SK-N-SH (cell line): ENCODE data around the gene SPRED2. TPM values are rescaled to one million over a fixed set of nuclear protein-coding genes. Genes with fewer than 3 reads are reported as not detected.

ENCODE experiments used
- CTCF ChIA-PET: fragments of 300-600, 350-600 bp; formaldehyde crosslinking; extraction: SDS; loops from one replicate; lab custom pipeline; 2021; lab: Yijun Ruan, JAX
- POLR2A ChIA-PET: fragments of 350-600 bp; sonication (Branson Sonifier 250); formaldehyde crosslinking; extraction: SDS; loops from one replicate; lab custom pipeline; 2020; ENCODE audit warnings: antibody characterized with exemption, inconsistent platforms; lab: Yijun Ruan, JAX
- DNase-seq: peaks from one replicate; pipeline ENCODE4 v3.0.0; 2012
- H2AFZ ChIP-seq: fragments of 200-600 bp; sonication (generic); 2 replicates; pipeline ENCODE4 v1.8.1; 2016; ENCODE audit warnings: antibody characterized with exemption, mild to moderate bottlenecking, low read depth
- H3F3A ChIP-seq: fragments of 200-600 bp; sonication (generic); replicated peaks from 2 replicates; pipeline ENCODE3; 2016; ENCODE audit warnings: antibody characterized with exemption, mild to moderate bottlenecking; ENCODE audit not compliant: insufficient read depth
- H3K27ac ChIP-seq, 2 experiments: fragments of 200-500 bp in 1 of 2; fragments of 200-600 bp in 1 of 2; sonication (Bioruptor generic) in 1 of 2; sonication (generic), shearing (Covaris generic) in 1 of 2; 2 replicates each; pipeline versions ENCODE4 v1.5.1 to v1.6.1; 2014 to 2016; ENCODE audit warnings: low read depth in 2 of 2, inconsistent platforms in 1 of 2, low read length in 1 of 2, mild to moderate bottlenecking in 1 of 2, mixed read lengths in 1 of 2
- H3K27me3 ChIP-seq: fragments of 200-600 bp; sonication (generic), shearing (Covaris generic); 2 replicates; pipeline ENCODE4 v1.6.1; 2016; ENCODE audit warnings: mixed run types; ENCODE audit not compliant: insufficient read depth
- H3K36me3 ChIP-seq, 2 experiments: fragments of 200-500 bp in 1 of 2; fragments of 200-600 bp in 1 of 2; sonication (Bioruptor generic) in 1 of 2; sonication (generic) in 1 of 2; replicated peaks in 1 of 2; 2 replicates each; pipeline versions ENCODE3 to v1.5.1; 2014 to 2016; ENCODE audit warnings: low read length in 1 of 2, mild to moderate bottlenecking in 1 of 2; ENCODE audit not compliant: insufficient read depth in 2 of 2, control insufficient read depth in 1 of 2
- H3K4me1 ChIP-seq, 2 experiments: fragments of 200-500 bp in 1 of 2; fragments of 200-600 bp in 1 of 2; sonication (Bioruptor generic) in 1 of 2; sonication (generic), shearing (Covaris generic) in 1 of 2; 2 replicates each; pipeline versions ENCODE4 v1.5.1 to v1.6.1; 2014 to 2016; ENCODE audit warnings: low read depth in 1 of 2, low read length in 1 of 2, mixed run types in 1 of 2; ENCODE audit not compliant: insufficient read depth in 2 of 2, control insufficient read depth in 1 of 2
- H3K4me2 ChIP-seq: fragments of 200-600 bp; sonication (generic), shearing (Covaris generic); 2 replicates; pipeline ENCODE4 v1.6.1; 2017; ENCODE audit warnings: mixed run types
- H3K4me3 ChIP-seq, 2 experiments: fragments of 200-500 bp in 1 of 2; fragments of 200-600 bp in 1 of 2; sonication (Bioruptor generic) in 1 of 2; sonication (generic), shearing (Covaris generic) in 1 of 2; 2 replicates each; pipeline versions ENCODE4 v1.5.1 to v1.8.1; 2014 to 2016; ENCODE audit warnings: low read depth in 2 of 2, inconsistent platforms in 1 of 2, low read length in 1 of 2, mild to moderate bottlenecking in 1 of 2, mixed read lengths in 1 of 2, moderate library complexity in 1 of 2
- H3K79me2 ChIP-seq: fragments of 200-600 bp; sonication (generic); 2 replicates; pipeline ENCODE4 v1.8.1; 2017; ENCODE audit warnings: mild to moderate bottlenecking; ENCODE audit not compliant: insufficient read depth
- H3K9ac ChIP-seq: fragments of 200-600 bp; sonication (generic); 2 replicates; pipeline ENCODE4 v1.6.1; 2017; ENCODE audit warnings: mixed run types
- H3K9me2 ChIP-seq: fragments of 200-600 bp; sonication (generic); 2 replicates; pipeline ENCODE4 v1.6.1; 2017; ENCODE audit warnings: mixed run types
- H3K9me3 ChIP-seq: fragments of 200-600 bp; sonication (generic); 2 replicates; pipeline ENCODE4 v1.6.1; 2017; ENCODE audit warnings: mixed run types, mild to moderate bottlenecking, moderate library complexity
- H4K20me1 ChIP-seq: fragments of 200-600 bp; sonication (generic); 2 replicates; pipeline ENCODE4 v1.6.1; 2017; ENCODE audit warnings: mild to moderate bottlenecking, mixed run types; ENCODE audit not compliant: insufficient read depth
- CHD2 ChIP-seq: fragments of 150-350 bp; IDR thresholded peaks from 2 replicates; pipeline ENCODE4 v1.6.1; 2018; ENCODE audit warnings: low read length; ENCODE audit not compliant: partially characterized antibody
- ELF1 ChIP-seq: IDR thresholded peaks from 2 replicates; pipeline ENCODE4 v1.4.0; 2012
- FOXJ3 ChIP-seq: sonication (generic); formaldehyde crosslinking; IDR thresholded peaks from 2 replicates; pipeline ENCODE4 v1.5.1; 2020; ENCODE audit warnings: mild to moderate bottlenecking, missing genetic modification reagents
- FOXM1 ChIP-seq: IDR thresholded peaks from 2 replicates; pipeline ENCODE4 v1.4.0; 2012; ENCODE audit warnings: low read depth, mild to moderate bottlenecking
- GABPA ChIP-seq: IDR thresholded peaks from 2 replicates; pipeline ENCODE4 v1.4.0; 2012; ENCODE audit warnings: low read depth, mild to moderate bottlenecking
- GATA2 ChIP-seq: sonication (generic); formaldehyde crosslinking; IDR thresholded peaks from 2 replicates; pipeline ENCODE4 v1.5.0; 2020; ENCODE audit warnings: mild to moderate bottlenecking, missing genetic modification reagents
- JUND ChIP-seq: IDR thresholded peaks from 2 replicates; pipeline ENCODE4 v1.4.0; 2012
- MEF2A ChIP-seq: IDR thresholded peaks from 2 replicates; pipeline ENCODE4 v1.4.0; 2012; ENCODE audit warnings: low read depth, borderline replicate concordance
- MXI1 ChIP-seq: IDR thresholded peaks from 2 replicates; pipeline ENCODE4 v1.6.1; 2012; ENCODE audit warnings: mild to moderate bottlenecking, low read depth, low read length, improper control_type of control experiment
- NFIC ChIP-seq: IDR thresholded peaks from 2 replicates; pipeline ENCODE4 v1.4.0; 2012; ENCODE audit warnings: borderline replicate concordance
- NRF1 ChIP-seq: IDR thresholded peaks from 2 replicates; pipeline ENCODE4 v1.6.1; 2012; ENCODE audit warnings: low read depth, mild to moderate bottlenecking, low read length
- RAD21 ChIP-seq: IDR thresholded peaks from 2 replicates; pipeline ENCODE4 v1.6.1; 2012; ENCODE audit warnings: mild to moderate bottlenecking, low read length
- RFX5 ChIP-seq: IDR thresholded peaks from 2 replicates; pipeline ENCODE4 v1.6.1; 2012; ENCODE audit warnings: mild to moderate bottlenecking, improper control_type of control experiment, low read length
- RXRA ChIP-seq: IDR thresholded peaks from 2 replicates; pipeline ENCODE4 v1.4.0; 2012; ENCODE audit warnings: low read depth, mild to moderate bottlenecking, borderline replicate concordance
- SIN3A ChIP-seq: IDR thresholded peaks from 2 replicates; pipeline ENCODE4 v1.6.1; 2012; ENCODE audit warnings: low read depth, mild to moderate bottlenecking, low read length, moderate library complexity, borderline replicate concordance
- TCF12 ChIP-seq: IDR thresholded peaks from 2 replicates; pipeline ENCODE4 v1.4.0; 2012
- WGBS: methylation state at CpG from one replicate; pipeline ENCODE4 v1.1.6; 2017; ENCODE audit warnings: low lambda C conversion rate; 5-methylcytosine and 5-hydroxymethylcytosine counted together
- polyA plus RNA-seq, 3 experiments: library from polyadenylated mRNA; depleted of rRNA; stranded (reverse); fragments of >200 nt; gene quantifications; 2 replicates each; pipeline ENCODE4 v1.2.3, GENCODE V29; 2012
- TF ChIP-seq, protein P1 (sequence below): IDR thresholded peaks from 2 replicates; pipeline ENCODE4 v1.4.0; 2012; ENCODE audit warnings: low read depth
- TF ChIP-seq, protein P2 (sequence below): fragments of 150-350 bp; IDR thresholded peaks from 2 replicates; pipeline ENCODE4 v1.6.1; 2017; ENCODE audit warnings: antibody characterized with exemption, low read length, low read depth, borderline replicate concordance
- TF ChIP-seq, protein P3 (sequence below): IDR thresholded peaks from 2 replicates; pipeline ENCODE4 v1.6.1; 2012; ENCODE audit warnings: mild to moderate bottlenecking, low read depth, low read length, moderate library complexity
- TF ChIP-seq, protein P4 (sequence below): IDR thresholded peaks from 2 replicates; pipeline ENCODE4; 2012
- TF ChIP-seq, protein P5 (sequence below): fragments of 150-350 bp; IDR thresholded peaks from 2 replicates; pipeline ENCODE4 v1.6.1; 2016; ENCODE audit warnings: mild to moderate bottlenecking, low read depth, low read length

SPRED2 gene
- polyA plus RNA-seq, 1 of the 3 experiments (the other 2 are of a cell fraction): 21.9 TPM

DNA sequence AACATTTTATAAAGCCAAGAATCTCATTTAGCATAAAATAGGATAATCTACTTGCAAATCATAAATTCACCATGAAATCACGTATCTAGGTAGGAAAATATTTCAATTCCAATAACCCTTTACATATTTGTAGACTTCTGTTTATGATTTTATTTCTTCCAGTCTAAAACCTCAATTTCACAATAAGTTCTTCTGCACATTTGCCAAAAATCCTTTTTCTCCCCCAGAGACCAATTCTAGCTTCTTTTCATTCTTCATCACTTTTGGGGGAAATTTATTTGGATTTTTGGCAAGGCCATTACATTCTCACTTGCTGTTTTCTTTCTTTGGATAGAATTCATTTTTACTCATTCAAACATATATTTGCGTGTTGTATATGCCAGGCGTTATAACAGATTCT lies 86.8 kb downstream of the SPRED2 start:
- Histone ChIP-seq H3K9me2 (no peaks in the 10 kb centered on the region), H3K4me2 (no peak overlapping the region), H4K20me1 (peaks cover 58% of the 10 kb centered on the region), H3K9ac (no peak overlapping the region), H3K79me2 (peaks cover 55% of the 10 kb centered on the region), H2AFZ (no peak overlapping the region), H3K4me1 (peaks cover 14 to 20% of the 10 kb centered on the region in 2 experiments), H3F3A (peaks cover 7% of the 10 kb centered on the region), H3K4me3 (no peak overlapping the region), H3K36me3 (peaks cover 8 to 15% of the 10 kb centered on the region in 2 experiments), H3K27me3 (no peaks in the 10 kb centered on the region), H3K27ac (no peak overlapping the region), H3K9me3 (no peaks in the 10 kb centered on the region)
- ChIA-PET CTCF (no interaction called here), POLR2A (no interaction called here)
- no peak for DNase-seq
- TF ChIP-seq, protein P1, sequence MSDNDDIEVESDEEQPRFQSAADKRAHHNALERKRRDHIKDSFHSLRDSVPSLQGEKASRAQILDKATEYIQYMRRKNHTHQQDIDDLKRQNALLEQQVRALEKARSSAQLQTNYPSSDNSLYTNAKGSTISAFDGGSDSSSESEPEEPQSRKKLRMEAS: no peak
- TF ChIP-seq, protein P2, sequence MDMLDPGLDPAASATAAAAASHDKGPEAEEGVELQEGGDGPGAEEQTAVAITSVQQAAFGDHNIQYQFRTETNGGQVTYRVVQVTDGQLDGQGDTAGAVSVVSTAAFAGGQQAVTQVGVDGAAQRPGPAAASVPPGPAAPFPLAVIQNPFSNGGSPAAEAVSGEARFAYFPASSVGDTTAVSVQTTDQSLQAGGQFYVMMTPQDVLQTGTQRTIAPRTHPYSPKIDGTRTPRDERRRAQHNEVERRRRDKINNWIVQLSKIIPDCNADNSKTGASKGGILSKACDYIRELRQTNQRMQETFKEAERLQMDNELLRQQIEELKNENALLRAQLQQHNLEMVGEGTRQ: no peak
- TF ChIP-seq RFX5 (no peak), ELF1 (no peak), MXI1 (no peak), TCF12 (no peak), RXRA (no peak), JUND (no peak), CHD2 (no peak), NRF1 (no peak)
- WGBS: 94% methylated on average over 3 of the region's 3 CpGs

DNA sequence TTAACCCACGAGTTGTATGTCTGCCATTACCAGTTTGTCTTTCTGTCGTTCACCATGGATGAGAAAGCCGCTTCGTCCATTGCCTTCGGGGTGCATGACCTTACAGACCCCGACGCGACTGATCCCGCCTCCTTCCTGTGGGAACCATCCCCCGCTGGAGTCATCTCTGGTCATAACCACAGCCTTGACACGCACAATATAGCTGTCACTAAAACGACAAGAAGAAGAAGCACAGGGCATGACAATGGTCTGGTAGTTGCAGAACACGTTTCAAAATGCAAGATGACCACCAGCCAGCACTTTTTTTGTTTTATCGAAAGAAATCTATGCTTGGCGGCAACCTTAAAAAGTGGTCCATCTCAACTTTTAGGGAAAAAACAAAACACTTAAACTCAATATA lies 87.7 kb downstream of the SPRED2 start:
- no peak for DNase-seq
- Histone ChIP-seq H3K9me3 (no peaks in the 10 kb centered on the region; the same call in 1 of the 2 replicates), H3F3A (peaks cover 7% of the 10 kb centered on the region), H3K4me1 (peaks cover 5 to 17% of the 10 kb centered on the region in 2 experiments; a peak in 3 of 4 replicates), H2AFZ (no peak overlapping the region), H3K27ac (no peak overlapping the region), H3K4me2 (no peak overlapping the region), H4K20me1 (peaks cover 49% of the 10 kb centered on the region), H3K9me2 (no peaks in the 10 kb centered on the region), H3K79me2 (peaks cover 46% of the 10 kb centered on the region), H3K36me3 (peaks cover 17 to 20% of the 10 kb centered on the region in 2 experiments), H3K27me3 (no peaks in the 10 kb centered on the region), H3K4me3 (no peak overlapping the region), H3K9ac (no peak overlapping the region)
- CTCF ChIA-PET: no interaction called here
- POLR2A ChIA-PET: no interaction called here
- TF ChIP-seq RXRA (no peak), GATA2 (CRISPR knock-in tag) (no peak), GABPA (no peak), JUND (no peak), ELF1 (no peak), FOXJ3 (CRISPR knock-in tag) (no peak), MEF2A (no peak), NFIC (no peak), SIN3A (no peak), RAD21 (no peak), FOXM1 (no peak), NRF1 (no peak)
- TF ChIP-seq, protein P2: no peak
- TF ChIP-seq, protein P3, sequence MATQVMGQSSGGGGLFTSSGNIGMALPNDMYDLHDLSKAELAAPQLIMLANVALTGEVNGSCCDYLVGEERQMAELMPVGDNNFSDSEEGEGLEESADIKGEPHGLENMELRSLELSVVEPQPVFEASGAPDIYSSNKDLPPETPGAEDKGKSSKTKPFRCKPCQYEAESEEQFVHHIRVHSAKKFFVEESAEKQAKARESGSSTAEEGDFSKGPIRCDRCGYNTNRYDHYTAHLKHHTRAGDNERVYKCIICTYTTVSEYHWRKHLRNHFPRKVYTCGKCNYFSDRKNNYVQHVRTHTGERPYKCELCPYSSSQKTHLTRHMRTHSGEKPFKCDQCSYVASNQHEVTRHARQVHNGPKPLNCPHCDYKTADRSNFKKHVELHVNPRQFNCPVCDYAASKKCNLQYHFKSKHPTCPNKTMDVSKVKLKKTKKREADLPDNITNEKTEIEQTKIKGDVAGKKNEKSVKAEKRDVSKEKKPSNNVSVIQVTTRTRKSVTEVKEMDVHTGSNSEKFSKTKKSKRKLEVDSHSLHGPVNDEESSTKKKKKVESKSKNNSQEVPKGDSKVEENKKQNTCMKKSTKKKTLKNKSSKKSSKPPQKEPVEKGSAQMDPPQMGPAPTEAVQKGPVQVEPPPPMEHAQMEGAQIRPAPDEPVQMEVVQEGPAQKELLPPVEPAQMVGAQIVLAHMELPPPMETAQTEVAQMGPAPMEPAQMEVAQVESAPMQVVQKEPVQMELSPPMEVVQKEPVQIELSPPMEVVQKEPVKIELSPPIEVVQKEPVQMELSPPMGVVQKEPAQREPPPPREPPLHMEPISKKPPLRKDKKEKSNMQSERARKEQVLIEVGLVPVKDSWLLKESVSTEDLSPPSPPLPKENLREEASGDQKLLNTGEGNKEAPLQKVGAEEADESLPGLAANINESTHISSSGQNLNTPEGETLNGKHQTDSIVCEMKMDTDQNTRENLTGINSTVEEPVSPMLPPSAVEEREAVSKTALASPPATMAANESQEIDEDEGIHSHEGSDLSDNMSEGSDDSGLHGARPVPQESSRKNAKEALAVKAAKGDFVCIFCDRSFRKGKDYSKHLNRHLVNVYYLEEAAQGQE: no peak
- TF ChIP-seq, protein P4, sequence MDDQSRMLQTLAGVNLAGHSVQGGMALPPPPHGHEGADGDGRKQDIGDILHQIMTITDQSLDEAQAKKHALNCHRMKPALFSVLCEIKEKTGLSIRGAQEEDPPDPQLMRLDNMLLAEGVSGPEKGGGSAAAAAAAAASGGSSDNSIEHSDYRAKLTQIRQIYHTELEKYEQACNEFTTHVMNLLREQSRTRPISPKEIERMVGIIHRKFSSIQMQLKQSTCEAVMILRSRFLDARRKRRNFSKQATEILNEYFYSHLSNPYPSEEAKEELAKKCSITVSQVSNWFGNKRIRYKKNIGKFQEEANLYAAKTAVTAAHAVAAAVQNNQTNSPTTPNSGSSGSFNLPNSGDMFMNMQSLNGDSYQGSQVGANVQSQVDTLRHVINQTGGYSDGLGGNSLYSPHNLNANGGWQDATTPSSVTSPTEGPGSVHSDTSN: no peak
- TF ChIP-seq, protein P5, sequence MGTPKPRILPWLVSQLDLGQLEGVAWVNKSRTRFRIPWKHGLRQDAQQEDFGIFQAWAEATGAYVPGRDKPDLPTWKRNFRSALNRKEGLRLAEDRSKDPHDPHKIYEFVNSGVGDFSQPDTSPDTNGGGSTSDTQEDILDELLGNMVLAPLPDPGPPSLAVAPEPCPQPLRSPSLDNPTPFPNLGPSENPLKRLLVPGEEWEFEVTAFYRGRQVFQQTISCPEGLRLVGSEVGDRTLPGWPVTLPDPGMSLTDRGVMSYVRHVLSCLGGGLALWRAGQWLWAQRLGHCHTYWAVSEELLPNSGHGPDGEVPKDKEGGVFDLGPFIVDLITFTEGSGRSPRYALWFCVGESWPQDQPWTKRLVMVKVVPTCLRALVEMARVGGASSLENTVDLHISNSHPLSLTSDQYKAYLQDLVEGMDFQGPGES: no peak
- TF ChIP-seq, protein P1: no peak
- WGBS: 88% methylated on average over 15 of the region's 15 CpGs
